H1 (cell line): ENCODE measurements around the gene CRISPLD2. TPM values are rescaled to one million over a fixed set of nuclear protein-coding genes. Genes with fewer than 3 reads are reported as not detected.

Experiments used
- CTCF ChIA-PET: fragments of 300-600 bp; sonication (Branson Sonifier 250); formaldehyde crosslinking; loops from one replicate; lab custom pipeline; 2021; ENCODE audit not compliant: partially characterized antibody; lab: Charles Lee
- POLR2A ChIA-PET: fragments of 300-600 bp; sonication (Branson Sonifier 250); formaldehyde crosslinking; loops from one replicate; lab custom pipeline; 2021; ENCODE audit warnings: inconsistent platforms; ENCODE audit not compliant: partially characterized antibody; lab: Charles Lee
- DNase-seq, 2 experiments: peaks; one replicate each; pipeline versions ENCODE4 v3.0.0 to v3.0.0-alpha.2; 2010 to 2022; ENCODE audit warnings: low spot score in 2 of 2, low read depth in 1 of 2, mixed read lengths in 1 of 2
- FAIRE-seq: peaks from 2 replicates; lab custom pipeline; 2011; peaks lifted over from hg19 to GRCh38; lab: Jason Lieb, UNC
- H2AFZ ChIP-seq: 2 replicates; pipeline ENCODE4 v1.8.1; 2012; ENCODE audit warnings: low read length, inconsistent platforms
- H2AK5ac ChIP-seq: 2 replicates; pipeline ENCODE4 v1.6.1; 2013; ENCODE audit warnings: low read depth, low read length
- H2BK120ac ChIP-seq: replicated peaks from 2 replicates; pipeline ENCODE3; 2013; ENCODE audit warnings: low read depth, low read length, inconsistent platforms
- H2BK12ac ChIP-seq: 2 replicates; pipeline ENCODE4 v1.6.1; 2013; ENCODE audit warnings: low read depth, low read length
- H2BK15ac ChIP-seq: 2 replicates; pipeline ENCODE4 v1.6.1; 2013; ENCODE audit warnings: low read length
- H2BK20ac ChIP-seq: 2 replicates; pipeline ENCODE4 v1.6.1; 2013; ENCODE audit warnings: low read length
- H2BK5ac ChIP-seq: 2 replicates; pipeline ENCODE4 v1.6.1; 2013; ENCODE audit warnings: low read depth, low read length
- H3K14ac ChIP-seq: 2 replicates; pipeline ENCODE4 v1.6.1; 2013; ENCODE audit warnings: inconsistent platforms; ENCODE audit not compliant: insufficient read length
- H3K18ac ChIP-seq: 2 replicates; pipeline ENCODE4 v1.6.1; 2013; ENCODE audit warnings: low read length; ENCODE audit errors: extremely low read depth
- H3K23ac ChIP-seq: 2 replicates; pipeline ENCODE4 v1.6.1; 2013; ENCODE audit warnings: inconsistent platforms; ENCODE audit not compliant: insufficient read length
- H3K23me2 ChIP-seq: 2 replicates; pipeline ENCODE4 v1.6.1; 2013; ENCODE audit warnings: low read depth, low read length
- H3K27ac ChIP-seq: 2 replicates; pipeline ENCODE4 v1.6.1; 2011; ENCODE audit warnings: low read depth, low read length, inconsistent platforms
- H3K27me3 ChIP-seq, 4 experiments: replicated peaks in 1 of 4; 1 replicate in 1 of 4; 2 replicates in 3 of 4; pipeline versions ENCODE4 v1.6.1 to v1.8.1; 2011 to 2013; ENCODE audit warnings: low read length in 3 of 4, mild to moderate bottlenecking in 3 of 4, inconsistent platforms in 2 of 4, mixed read lengths in 2 of 4, moderate library complexity in 1 of 4; ENCODE audit not compliant: control insufficient read depth in 3 of 4, insufficient read depth in 3 of 4; ENCODE audit errors: extremely low read depth in 1 of 4
- H3K36me3 ChIP-seq, 4 experiments: 2 replicates each; pipeline versions ENCODE4 v1.6.1 to v1.8.1; 2011 to 2013; ENCODE audit warnings: mild to moderate bottlenecking in 4 of 4, low read length in 3 of 4, moderate library complexity in 2 of 4, control low read depth in 1 of 4, inconsistent platforms in 1 of 4; ENCODE audit not compliant: insufficient read depth in 4 of 4, control insufficient read depth in 2 of 4
- H3K4ac ChIP-seq: replicated peaks from 2 replicates; pipeline ENCODE3; 2013; ENCODE audit warnings: low read length, low read depth, mixed read lengths, inconsistent platforms; ENCODE audit not compliant: insufficient read length
- H3K4me1 ChIP-seq, 4 experiments: replicated peaks in 1 of 4; 1 replicate in 1 of 4; 2 replicates in 3 of 4; pipeline versions ENCODE4 v1.6.1 to v1.8.1; 2011 to 2013; ENCODE audit warnings: low read length in 3 of 4, inconsistent platforms in 2 of 4, mixed read lengths in 1 of 4; ENCODE audit not compliant: insufficient read depth in 4 of 4, control insufficient read depth in 3 of 4
- H3K4me2 ChIP-seq, 2 experiments: 2 replicates each; pipeline versions ENCODE4 v1.6.1 to v1.8.1; 2011 to 2013; ENCODE audit warnings: low read depth in 2 of 2, low read length in 2 of 2, control low read depth in 1 of 2, inconsistent platforms in 1 of 2, mild to moderate bottlenecking in 1 of 2; ENCODE audit not compliant: insufficient read depth in 1 of 2
- H3K4me3 ChIP-seq, 4 experiments: fragments of 200-600, 300-600 bp in 1 of 4; sonication (generic), shearing (Covaris generic), sonication (Bioruptor Twin) in 1 of 4; 2 replicates each; pipeline versions ENCODE4 v1.5.1 to v1.8.1; 2011 to 2016; ENCODE audit warnings: low read length in 4 of 4, low read depth in 3 of 4, control low read depth in 2 of 4, inconsistent platforms in 2 of 4, mild to moderate bottlenecking in 2 of 4, mixed read lengths in 1 of 4, moderate library complexity in 1 of 4; ENCODE audit not compliant: insufficient read depth in 2 of 4; ENCODE audit errors: extremely low read depth in 1 of 4
- H3K56ac ChIP-seq: replicated peaks from 2 replicates; pipeline ENCODE3; 2013; ENCODE audit warnings: low read depth, mild to moderate bottlenecking, mixed read lengths, low read length, inconsistent platforms; ENCODE audit not compliant: insufficient read length
- H3K79me1 ChIP-seq: 2 replicates; pipeline ENCODE4 v1.6.1; 2013; ENCODE audit warnings: low read depth, low read length, control low read depth
- H3K79me2 ChIP-seq, 2 experiments: 2 replicates each; pipeline versions ENCODE4 v1.6.1 to v1.8.1; 2012 to 2013; ENCODE audit warnings: low read length in 2 of 2, mild to moderate bottlenecking in 2 of 2, inconsistent platforms in 1 of 2; ENCODE audit not compliant: insufficient read depth in 2 of 2, control insufficient read depth in 1 of 2
- H3K9ac ChIP-seq, 4 experiments: replicated peaks in 1 of 4; 1 replicate in 1 of 4; 2 replicates in 3 of 4; pipeline versions ENCODE4 v1.6.1 to v1.8.1; 2011 to 2013; ENCODE audit warnings: low read depth in 3 of 4, low read length in 3 of 4, control low read depth in 2 of 4, mild to moderate bottlenecking in 2 of 4, moderate library complexity in 2 of 4, inconsistent platforms in 1 of 4; ENCODE audit errors: extremely low read depth in 1 of 4
- H3K9me3 ChIP-seq, 2 experiments: 2 replicates each; pipeline versions ENCODE4 v1.6.1 to v1.8.1; 2012 to 2013; ENCODE audit warnings: mild to moderate bottlenecking in 2 of 2, moderate library complexity in 2 of 2, control low read depth in 1 of 2, inconsistent platforms in 1 of 2, low read depth in 1 of 2, low read length in 1 of 2, mixed read lengths in 1 of 2; ENCODE audit not compliant: insufficient read depth in 2 of 2
- H4K20me1 ChIP-seq, 2 experiments: replicated peaks in 1 of 2; 2 replicates each; pipeline versions ENCODE3 to v1.8.1; 2011 to 2013; ENCODE audit warnings: inconsistent platforms in 2 of 2, low read length in 2 of 2, mild to moderate bottlenecking in 1 of 2; ENCODE audit not compliant: insufficient read depth in 2 of 2, control insufficient read depth in 1 of 2
- H4K5ac ChIP-seq: 2 replicates; pipeline ENCODE4 v1.6.1; 2013; ENCODE audit warnings: low read length, low read depth, mixed read lengths, inconsistent platforms; ENCODE audit not compliant: insufficient read length
- H4K8ac ChIP-seq: 2 replicates; pipeline ENCODE4 v1.8.0; 2013; ENCODE audit warnings: mild to moderate bottlenecking, moderate library complexity, low read length, inconsistent platforms; ENCODE audit not compliant: insufficient read depth; ENCODE audit errors: extremely low read depth
- H4K91ac ChIP-seq: replicated peaks from 2 replicates; pipeline ENCODE3; 2013; ENCODE audit warnings: low read length, mixed read lengths, inconsistent platforms; ENCODE audit not compliant: insufficient read length
- ASH2L ChIP-seq: fragments of 200-600, 300-600 bp; sonication (generic); IDR thresholded peaks from one replicate; pipeline ENCODE4 v1.7.1; 2017; ENCODE audit warnings: low read length
- CHD2 ChIP-seq: IDR thresholded peaks from 2 replicates; pipeline ENCODE4 v1.6.1; 2012; ENCODE audit warnings: low read length, improper control_type of control experiment
- HDAC6 ChIP-seq: IDR thresholded peaks from one replicate; pipeline ENCODE4 v1.7.1; 2012; ENCODE audit warnings: low read depth, mild to moderate bottlenecking, inconsistent platforms, low read length, moderate library complexity
- JUN ChIP-seq: IDR thresholded peaks from 2 replicates; pipeline ENCODE4 v1.6.1; 2011; ENCODE audit warnings: low read depth, mild to moderate bottlenecking, improper control_type of control experiment, low read length
- KDM5A ChIP-seq: fragments of 200-600 bp; IDR thresholded peaks from 2 replicates; pipeline ENCODE4 v1.7.1; 2012; ENCODE audit warnings: mild to moderate bottlenecking, low read length, inconsistent platforms, mixed read lengths
- POLR2AphosphoS5 ChIP-seq: IDR thresholded peaks from 2 replicates; pipeline ENCODE4 v1.6.1; 2011; ENCODE audit warnings: low read depth, low read length
- RNF2 ChIP-seq: fragments of 200-900, 300-1000 bp; sonication (generic); IDR thresholded peaks from 2 replicates; pipeline ENCODE4 v1.7.1; 2016; ENCODE audit warnings: borderline replicate concordance, low read depth, mild to moderate bottlenecking, antibody characterized with exemption, low read length; ENCODE audit not compliant: poor library complexity, severe bottlenecking; ENCODE audit errors: missing control alignments
- RXRA ChIP-seq: IDR thresholded peaks from 2 replicates; pipeline ENCODE4 v1.6.1; 2011; ENCODE audit warnings: low read depth, mild to moderate bottlenecking, low read length, moderate library complexity; ENCODE audit not compliant: insufficient read depth
- SRF ChIP-seq: IDR thresholded peaks from 2 replicates; pipeline ENCODE4 v1.6.1; 2011; ENCODE audit warnings: mild to moderate bottlenecking, low read depth, low read length, moderate library complexity
- USF2 ChIP-seq: IDR thresholded peaks from 2 replicates; pipeline ENCODE4 v1.6.1; 2011; ENCODE audit warnings: low read length, improper control_type of control experiment
- WGBS, 2 experiments: shearing (Covaris generic) in 1 of 2; methylation state at CpG; one replicate each; pipeline versions ENCODE4 v1.1.6 to v1.1.7; 2013 to 2015; ENCODE audit warnings: low lambda C conversion rate in 2 of 2, mixed read lengths in 2 of 2, inconsistent platforms in 1 of 2, low coverage in 1 of 2, missing lambda C conversion rate in 1 of 2; ENCODE audit not compliant: insufficient replicate concordance in 2 of 2, insufficient coverage in 1 of 2, insufficient read length in 1 of 2; ENCODE audit errors: extremely low coverage in 1 of 2, missing lambda C conversion rate in 1 of 2; 5-methylcytosine and 5-hydroxymethylcytosine counted together
- polyA plus RNA-seq, 7 experiments: library from polyadenylated mRNA; depleted of rRNA in 3 of 7; stranded (reverse) in 5 of 7; unstranded in 2 of 7; fragments of >200 nt in 5 of 7; fragments of 200-250 nt in 2 of 7; gene quantifications; 1 replicate in 5 of 7; 2 replicates in 1 of 7; 4 replicates in 1 of 7; pipeline versions ENCODE4 v1.2.1 to v1.2.3, GENCODE V29; 2011 to 2013; ENCODE audit warnings: missing spikeins in 2 of 7, mixed read lengths in 2 of 7
- total RNA-seq: library from RNA; stranded (reverse); fragmentation: NEBNext Ultra II Directional; extraction: Animal tissue kit (Norgen Biotek cat#: 25700); gene quantifications from 2 replicates; pipeline ENCODE4 v1.2.1, GENCODE V29; 2021
- TF ChIP-seq, protein P1 (sequence below): IDR thresholded peaks from 2 replicates; pipeline ENCODE4 v1.6.1; 2011; ENCODE audit warnings: low read depth, mild to moderate bottlenecking, low read length; ENCODE audit not compliant: insufficient read depth

Gene CRISPLD2
- total and polyA plus RNA-seq, 2 of the 8 experiments (the other 6 are each of a cell fraction or from before 2014, with no cell fraction given): 2.7 to 5.1 TPM

DNA sequence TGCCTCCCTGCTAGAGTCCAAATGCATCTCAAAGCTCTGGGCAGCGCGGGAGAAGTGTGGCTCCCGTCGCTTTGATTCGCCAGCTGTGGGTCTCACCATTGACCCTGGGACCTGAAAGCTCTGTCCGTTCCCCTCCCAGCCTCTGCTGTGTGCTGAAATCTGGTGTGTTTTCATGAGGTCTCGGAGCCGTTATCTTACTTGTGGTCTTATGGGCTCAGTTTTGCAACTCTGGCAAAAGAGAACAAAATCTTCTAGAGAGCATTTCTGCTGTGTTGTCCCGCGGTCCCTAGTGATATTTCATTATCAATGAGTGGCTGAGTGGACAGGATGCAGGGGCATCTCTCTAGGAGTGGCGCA is 13.3 kb downstream of the CRISPLD2 start:
- POLR2A ChIA-PET: interaction anchor here (1.7 kb wide), 1 partner anchor 13 kb away, joined by 13 read pairs; the partner anchor contains the start of gene CRISPLD2

More for the DNA sequence above, 13.3 kb downstream of the CRISPLD2 start:
- Histone ChIP-seq H3K4ac (no peak overlapping the region), H4K91ac (no peak overlapping the region), H3K14ac (no peak overlapping the region), H3K79me1 (no peaks in the 10 kb centered on the region), H3K4me3 (no peak overlapping the region), H3K36me3 (no peaks in the 10 kb centered on the region), H2BK12ac (no peak overlapping the region), H3K79me2 (no peaks in the 10 kb centered on the region), H3K4me1 (peaks cover 0 to 7% (median 4%) of the 10 kb centered on the region in 4 experiments; a peak in 4 of 7 replicates), H4K20me1 (no peaks in the 10 kb centered on the region), H4K8ac (no peak overlapping the region), H3K23ac (no peak overlapping the region), H3K18ac (no peak overlapping the region), H2BK120ac (no peak overlapping the region), H3K56ac (no peak overlapping the region), H2BK5ac (no peak overlapping the region), H3K4me2 (no peak overlapping the region), H3K27ac (no peak overlapping the region), H2BK15ac (no peak overlapping the region), H4K5ac (no peak overlapping the region), H3K27me3 (no peaks in the 10 kb centered on the region; a peak in 1 of 7 replicates), H2BK20ac (no peak overlapping the region), H3K23me2 (no peaks in the 10 kb centered on the region)
- no peak for DNase-seq
- CTCF ChIA-PET: interaction anchor here (0.7 to 2.5 kb wide), 5 partner anchors 13 to 138 kb away, joined by 3 to 11 read pairs (median 3); partner anchors contain the start of gene CRISPLD2
- no peak for TF ChIP-seq KDM5A
- TF ChIP-seq HDAC6: no peak
- no peak for TF ChIP-seq USF2
- no peak for TF ChIP-seq ASH2L
- TF ChIP-seq, protein P1, sequence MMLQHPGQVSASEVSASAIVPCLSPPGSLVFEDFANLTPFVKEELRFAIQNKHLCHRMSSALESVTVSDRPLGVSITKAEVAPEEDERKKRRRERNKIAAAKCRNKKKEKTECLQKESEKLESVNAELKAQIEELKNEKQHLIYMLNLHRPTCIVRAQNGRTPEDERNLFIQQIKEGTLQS: no peak
- no peak for TF ChIP-seq RNF2
- TF ChIP-seq RXRA: no peak
- TF ChIP-seq POLR2AphosphoS5: no peak
- TF ChIP-seq JUN: no peak
- no peak for TF ChIP-seq SRF
- TF ChIP-seq CHD2: no peak
- TF ChIP-seq, all 59 proteins: peak for 0
- Histone ChIP-seq H2AFZ (no peak overlapping the region), H2AK5ac (no peak overlapping the region), H3K9me3 (no peaks in the 10 kb centered on the region), H3K9ac (no peak overlapping the region)
- WGBS, 2 experiments: 95% methylated on average over 11 of the region's 11 CpGs; no CpG with 5 or more reads in 1 of the 2 experiments
- no peak for FAIRE-seq
